ENCODE results near the gene DNASE1L3.

DNA sequence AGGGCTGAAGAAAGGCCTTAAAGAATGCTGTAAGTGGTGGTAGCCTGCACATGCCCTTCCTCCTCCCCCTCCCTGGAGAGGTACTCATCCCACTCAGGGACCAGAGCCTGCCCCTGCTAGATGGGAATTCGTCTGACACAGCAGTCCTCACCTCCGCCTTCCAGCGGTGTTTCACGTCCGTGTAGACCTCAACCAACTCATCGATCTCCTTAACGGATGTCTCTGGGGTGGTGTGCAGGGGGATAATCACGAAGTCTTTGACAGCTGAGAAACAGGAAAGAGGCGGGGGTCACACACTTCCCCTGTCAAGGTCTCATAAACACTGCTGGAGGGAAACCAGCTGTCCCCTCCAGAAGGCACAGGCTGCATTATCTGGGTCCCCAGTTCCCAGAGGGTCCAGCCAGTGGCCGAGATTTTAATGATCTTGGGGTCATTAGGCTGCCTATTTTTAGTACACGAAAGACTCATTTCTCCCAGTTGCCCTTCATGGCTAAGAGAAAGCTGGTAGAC is 9.9 kb downstream of the DNASE1L3 start:
- no peak for TF ChIP-seq TAF1 (IDR thresholded peaks at IDR 0.05; ENCODE audit: borderline replicate concordance, insufficient read depth, low read length)
- TF ChIP-seq POLR2AphosphoS5 (IDR thresholded peaks at IDR 0.05; ENCODE audit: low read depth, low read length) = no peak
- TF ChIP-seq, protein P1, sequence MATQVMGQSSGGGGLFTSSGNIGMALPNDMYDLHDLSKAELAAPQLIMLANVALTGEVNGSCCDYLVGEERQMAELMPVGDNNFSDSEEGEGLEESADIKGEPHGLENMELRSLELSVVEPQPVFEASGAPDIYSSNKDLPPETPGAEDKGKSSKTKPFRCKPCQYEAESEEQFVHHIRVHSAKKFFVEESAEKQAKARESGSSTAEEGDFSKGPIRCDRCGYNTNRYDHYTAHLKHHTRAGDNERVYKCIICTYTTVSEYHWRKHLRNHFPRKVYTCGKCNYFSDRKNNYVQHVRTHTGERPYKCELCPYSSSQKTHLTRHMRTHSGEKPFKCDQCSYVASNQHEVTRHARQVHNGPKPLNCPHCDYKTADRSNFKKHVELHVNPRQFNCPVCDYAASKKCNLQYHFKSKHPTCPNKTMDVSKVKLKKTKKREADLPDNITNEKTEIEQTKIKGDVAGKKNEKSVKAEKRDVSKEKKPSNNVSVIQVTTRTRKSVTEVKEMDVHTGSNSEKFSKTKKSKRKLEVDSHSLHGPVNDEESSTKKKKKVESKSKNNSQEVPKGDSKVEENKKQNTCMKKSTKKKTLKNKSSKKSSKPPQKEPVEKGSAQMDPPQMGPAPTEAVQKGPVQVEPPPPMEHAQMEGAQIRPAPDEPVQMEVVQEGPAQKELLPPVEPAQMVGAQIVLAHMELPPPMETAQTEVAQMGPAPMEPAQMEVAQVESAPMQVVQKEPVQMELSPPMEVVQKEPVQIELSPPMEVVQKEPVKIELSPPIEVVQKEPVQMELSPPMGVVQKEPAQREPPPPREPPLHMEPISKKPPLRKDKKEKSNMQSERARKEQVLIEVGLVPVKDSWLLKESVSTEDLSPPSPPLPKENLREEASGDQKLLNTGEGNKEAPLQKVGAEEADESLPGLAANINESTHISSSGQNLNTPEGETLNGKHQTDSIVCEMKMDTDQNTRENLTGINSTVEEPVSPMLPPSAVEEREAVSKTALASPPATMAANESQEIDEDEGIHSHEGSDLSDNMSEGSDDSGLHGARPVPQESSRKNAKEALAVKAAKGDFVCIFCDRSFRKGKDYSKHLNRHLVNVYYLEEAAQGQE (IDR thresholded peaks at IDR 0.05; ENCODE audit: insufficient read depth in 1 of 2, low read depth in 2 of 2, low read length in 2 of 2) = no peak
- no peak for TF ChIP-seq SIN3A (IDR thresholded peaks at IDR 0.05; ENCODE audit: borderline replicate concordance, insufficient read depth, low read length)
